HEK293T (cell line): Measurements from ENCODE around the gene FCER2.

Experiments
- ARNT ChIP-seq: fragments of 450-650 bp; IDR thresholded peaks from 2 replicates; pipeline ENCODE4 v1.6.1; 2017; ENCODE audit warnings: mild to moderate bottlenecking
- BHLHE40 ChIP-seq: fragments of 450-650 bp; IDR thresholded peaks from 2 replicates; pipeline ENCODE4 v1.6.1; 2016; ENCODE audit warnings: mild to moderate bottlenecking, moderate library complexity, borderline replicate concordance
- FOXA1 ChIP-seq: fragments of 450-650 bp; IDR thresholded peaks from 2 replicates; pipeline ENCODE4 v1.6.1; 2016; ENCODE audit warnings: mild to moderate bottlenecking
- FOXK2 ChIP-seq: fragments of 450-650 bp; IDR thresholded peaks from 2 replicates; pipeline ENCODE4 v1.6.1; 2016; ENCODE audit warnings: mild to moderate bottlenecking
- FOXM1 ChIP-seq: fragments of 450-650 bp; IDR thresholded peaks from 2 replicates; pipeline ENCODE4 v1.6.1; 2017; ENCODE audit warnings: mild to moderate bottlenecking, borderline replicate concordance
- HDGF ChIP-seq: fragments of 450-650 bp; IDR thresholded peaks from 2 replicates; pipeline ENCODE4 v1.6.1; 2017; ENCODE audit warnings: antibody characterized with exemption, borderline replicate concordance
- L3MBTL2 ChIP-seq: fragments of 450-650 bp; conservative IDR thresholded peaks from 2 replicates; pipeline ENCODE4 v1.6.1; 2016; ENCODE audit warnings: mild to moderate bottlenecking
- LEF1 ChIP-seq: fragments of 450-650 bp; IDR thresholded peaks from 2 replicates; pipeline ENCODE4 v1.6.1; 2017; ENCODE audit warnings: mild to moderate bottlenecking, borderline replicate concordance
- PKNOX1 ChIP-seq: fragments of 450-650 bp; IDR thresholded peaks from 2 replicates; pipeline ENCODE4 v1.6.1; 2016
- SP1 ChIP-seq: fragments of 450-650 bp; IDR thresholded peaks from 2 replicates; pipeline ENCODE4 v1.6.1; 2017
- SUZ12 ChIP-seq: fragments of 450-650 bp; IDR thresholded peaks from 2 replicates; pipeline ENCODE4 v1.6.1; 2016; ENCODE audit warnings: mild to moderate bottlenecking
- TARDBP ChIP-seq: fragments of 450-650 bp; IDR thresholded peaks from 2 replicates; pipeline ENCODE4 v1.6.1; 2016
- ZNF384 ChIP-seq: fragments of 450-650 bp; IDR thresholded peaks from 2 replicates; pipeline ENCODE4 v1.6.1; 2016

GRCh38 chr19:7734220-7735203, 32.6 kb upstream of the FCER2 start:
- no peak for TF ChIP-seq HDGF
- no peak for TF ChIP-seq BHLHE40
- TF ChIP-seq FOXM1 = no peak
- TF ChIP-seq ZNF384 = no peak
- TF ChIP-seq ARNT = no peak
- no peak for TF ChIP-seq LEF1
- no peak for TF ChIP-seq TARDBP
- TF ChIP-seq SUZ12 = no peak
- no peak for TF ChIP-seq FOXA1
- no peak for TF ChIP-seq SP1
- no peak for TF ChIP-seq FOXK2
- TF ChIP-seq L3MBTL2 = no peak
- TF ChIP-seq PKNOX1 = no peak
